ENCODE results near the gene RAPGEF5.

GRCh38 chr7:22278660-22279059, 78.3 kb downstream of the RAPGEF5 start:
- TF ChIP-seq CTCF (IDR thresholded peaks at IDR 0.05 in 8 of 11, conservative IDR thresholded peaks at IDR 0.05 in 3 of 11) (no peak), POLR2AphosphoS5 (IDR thresholded peaks at IDR 0.05) (no peak), POLR2A (IDR thresholded peaks at IDR 0.05) (no peak)
